ENCODE measurements around the gene MGMT.

DNA sequence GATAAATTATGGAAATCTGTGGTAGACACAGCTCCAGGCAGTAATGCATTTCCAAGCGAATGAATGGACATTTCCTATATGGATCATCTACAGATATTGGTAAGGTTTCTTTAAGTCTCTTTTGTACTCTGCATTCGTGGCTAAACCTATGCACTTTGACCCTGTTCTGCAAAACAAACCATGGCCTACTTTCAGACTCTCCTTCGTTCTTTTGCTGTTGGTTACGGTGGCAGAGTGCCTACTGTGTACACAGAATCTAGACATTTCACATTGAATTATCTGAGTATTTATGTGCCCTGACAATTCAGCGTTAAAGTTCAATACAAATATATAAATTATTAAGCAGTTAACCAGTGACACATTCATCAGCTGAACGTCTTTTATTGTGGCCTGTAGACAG is 93.3 kb downstream of the MGMT start:
- TF ChIP-seq, protein P1, sequence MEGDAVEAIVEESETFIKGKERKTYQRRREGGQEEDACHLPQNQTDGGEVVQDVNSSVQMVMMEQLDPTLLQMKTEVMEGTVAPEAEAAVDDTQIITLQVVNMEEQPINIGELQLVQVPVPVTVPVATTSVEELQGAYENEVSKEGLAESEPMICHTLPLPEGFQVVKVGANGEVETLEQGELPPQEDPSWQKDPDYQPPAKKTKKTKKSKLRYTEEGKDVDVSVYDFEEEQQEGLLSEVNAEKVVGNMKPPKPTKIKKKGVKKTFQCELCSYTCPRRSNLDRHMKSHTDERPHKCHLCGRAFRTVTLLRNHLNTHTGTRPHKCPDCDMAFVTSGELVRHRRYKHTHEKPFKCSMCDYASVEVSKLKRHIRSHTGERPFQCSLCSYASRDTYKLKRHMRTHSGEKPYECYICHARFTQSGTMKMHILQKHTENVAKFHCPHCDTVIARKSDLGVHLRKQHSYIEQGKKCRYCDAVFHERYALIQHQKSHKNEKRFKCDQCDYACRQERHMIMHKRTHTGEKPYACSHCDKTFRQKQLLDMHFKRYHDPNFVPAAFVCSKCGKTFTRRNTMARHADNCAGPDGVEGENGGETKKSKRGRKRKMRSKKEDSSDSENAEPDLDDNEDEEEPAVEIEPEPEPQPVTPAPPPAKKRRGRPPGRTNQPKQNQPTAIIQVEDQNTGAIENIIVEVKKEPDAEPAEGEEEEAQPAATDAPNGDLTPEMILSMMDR (IDR thresholded peaks at IDR 0.05; ENCODE audit: poor library complexity, severe bottlenecking): no peak
- TF ChIP-seq EP300 (conservative IDR thresholded peaks at IDR 0.05; ENCODE audit: poor library complexity, severe bottlenecking) (no peak), POLR2AphosphoS5 (IDR thresholded peaks at IDR 0.05) (no peak)

All from neural cell (in vitro differentiated cells).